ENCODE measurements around the gene JMJD8.

The JMJD8 gene

GRCh38 chr16:636206-637080, 47.7 kb downstream of the JMJD8 start, which contains the start of gene METTL26:
TSS of gene METTL26 (minus strand) at chr16:636305. CDS start at chr16:636290, 15 bp downstream.
- Histone ChIP-seq H3K36me3 (ENCODE audit: insufficient read depth, low read length) (no peaks in the 10 kb centered on the region), H3K9ac (ENCODE audit: low read depth, low read length) (peak within 1 kb of the TSS; percentile 74), H3K9me3 (ENCODE audit: control insufficient read depth, insufficient read depth, low read length) (no peaks in the 10 kb centered on the region), H3K4me1 (ENCODE audit: insufficient read depth, low read length) (peaks cover 11% of the 10 kb centered on the region; the same call in 1 of the 2 replicates)

- H3K36me3 ChIP-seq (ENCODE audit: insufficient read depth, low read length) = no peaks in the 10 kb centered on the region
- peak overlapping the region; percentile 74 for H3K9ac ChIP-seq (ENCODE audit: low read depth, low read length)
Observed at GRCh38 chr16:635573-636205, 48.4 kb downstream of the JMJD8 start.

GRCh38 chr16:634996-635395, 49.1 kb downstream of the JMJD8 start:
- Histone ChIP-seq H3K36me3 (ENCODE audit: insufficient read depth, low read length) (no peaks in the 10 kb centered on the region), H3K4me1 (ENCODE audit: insufficient read depth, low read length) (peaks cover 14% of the 10 kb centered on the region; the same call in 1 of the 2 replicates), H3K9me3 (ENCODE audit: control insufficient read depth, insufficient read depth, low read length) (no peaks in the 10 kb centered on the region), H3K9ac (ENCODE audit: low read depth, low read length) (no peak overlapping the region; the same call in 1 of the 2 replicates)

More at GRCh38 chr16:635573-636205, 48.4 kb downstream of the JMJD8 start:
- Histone ChIP-seq H3K9me3 (ENCODE audit: control insufficient read depth, insufficient read depth, low read length) (no peaks in the 10 kb centered on the region), H3K4me1 (ENCODE audit: insufficient read depth, low read length) (peaks cover 11% of the 10 kb centered on the region; the same call in 1 of the 2 replicates)

DNA sequence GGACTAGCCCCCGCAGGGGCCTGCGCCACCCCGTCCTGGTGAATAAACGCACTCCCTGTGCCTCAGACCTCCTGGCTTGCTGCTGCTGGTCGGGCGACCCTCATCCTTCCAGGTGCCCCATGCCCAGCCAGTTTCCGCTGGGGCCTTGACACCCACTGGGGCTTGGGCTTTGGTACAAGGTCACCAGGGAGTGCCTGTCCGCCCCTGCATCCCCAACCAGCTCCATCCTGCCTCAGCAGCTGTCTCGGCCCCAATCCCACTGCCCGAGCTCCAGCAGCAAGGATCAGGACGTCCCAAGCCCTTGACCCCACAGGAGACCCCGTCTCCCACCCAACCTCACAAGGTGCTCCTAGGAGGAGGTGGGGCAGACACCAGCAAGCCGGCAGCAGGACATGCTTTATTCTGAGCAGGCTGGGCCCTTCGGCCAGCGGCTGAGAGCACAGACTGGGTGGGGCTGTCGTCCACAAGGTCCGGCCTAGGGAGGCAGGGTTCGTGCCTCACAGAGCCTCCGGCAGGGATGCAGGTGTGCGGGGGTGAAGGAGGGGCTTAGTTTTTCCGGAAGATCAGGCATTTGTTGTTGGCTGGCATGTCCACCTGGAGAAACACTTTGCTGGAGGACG, 50.0 kb downstream of the JMJD8 start:
- Histone ChIP-seq H3K4me1 (ENCODE audit: insufficient read depth, low read length) (peaks cover 18% of the 10 kb centered on the region; the same call in 1 of the 2 replicates), H3K9ac (ENCODE audit: low read depth, low read length) (no peak overlapping the region), H3K36me3 (ENCODE audit: insufficient read depth, low read length) (no peaks in the 10 kb centered on the region), H3K9me3 (ENCODE audit: control insufficient read depth, insufficient read depth, low read length) (no peaks in the 10 kb centered on the region)

- Histone ChIP-seq H3K9ac (ENCODE audit: low read depth, low read length) (no peak overlapping the region), H3K36me3 (ENCODE audit: insufficient read depth, low read length) (no peaks in the 10 kb centered on the region), H3K9me3 (ENCODE audit: control insufficient read depth, insufficient read depth, low read length) (no peaks in the 10 kb centered on the region), H3K4me1 (ENCODE audit: insufficient read depth, low read length) (peaks cover 15% of the 10 kb centered on the region; the same call in 1 of the 2 replicates)
Observed at GRCh38 chr16:633336-634050, 50.6 kb downstream of the JMJD8 start.

GRCh38 chr16:632486-633335, 51.4 kb downstream of the JMJD8 start:
- Histone ChIP-seq H3K4me1 (ENCODE audit: insufficient read depth, low read length) (peaks cover 11% of the 10 kb centered on the region; the same call in 1 of the 2 replicates), H3K9me3 (ENCODE audit: control insufficient read depth, insufficient read depth, low read length) (no peaks in the 10 kb centered on the region), H3K9ac (ENCODE audit: low read depth, low read length) (no peak overlapping the region), H3K36me3 (ENCODE audit: insufficient read depth, low read length) (no peaks in the 10 kb centered on the region)

- Histone ChIP-seq H3K9me3 (ENCODE audit: control insufficient read depth, insufficient read depth, low read length) (no peaks in the 10 kb centered on the region), H3K4me1 (ENCODE audit: insufficient read depth, low read length) (peaks cover 11% of the 10 kb centered on the region; the same call in 1 of the 2 replicates), H3K9ac (ENCODE audit: low read depth, low read length) (no peak overlapping the region), H3K36me3 (ENCODE audit: insufficient read depth, low read length) (no peaks in the 10 kb centered on the region; the same call in 1 of the 2 replicates)
Observed at GRCh38 chr16:631808-632358, 52.3 kb downstream of the JMJD8 start.
